Measurements from ENCODE around the gene FAM174B.

GRCh38 chr15:92608866-92609700 is 46.5 kb downstream of the FAM174B start:
- no peak for TF ChIP-seq CTCF (IDR thresholded peaks at IDR 0.05)
- no peak for TF ChIP-seq POLR2A (IDR thresholded peaks at IDR 0.05)

Measured in ovary (tissue), 3 donors.